ENCODE results near the gene RPL13. TPM values are rescaled to one million over a fixed set of nuclear protein-coding genes. Genes with fewer than 3 reads are reported as not detected.

Gene RPL13
- total and polyA plus RNA-seq, 9 of the 15 experiments (the other 6 are each of a cell fraction or from before 2014, with no cell fraction given) = 227 to 6,042 (median 1,633) TPM

DNA sequence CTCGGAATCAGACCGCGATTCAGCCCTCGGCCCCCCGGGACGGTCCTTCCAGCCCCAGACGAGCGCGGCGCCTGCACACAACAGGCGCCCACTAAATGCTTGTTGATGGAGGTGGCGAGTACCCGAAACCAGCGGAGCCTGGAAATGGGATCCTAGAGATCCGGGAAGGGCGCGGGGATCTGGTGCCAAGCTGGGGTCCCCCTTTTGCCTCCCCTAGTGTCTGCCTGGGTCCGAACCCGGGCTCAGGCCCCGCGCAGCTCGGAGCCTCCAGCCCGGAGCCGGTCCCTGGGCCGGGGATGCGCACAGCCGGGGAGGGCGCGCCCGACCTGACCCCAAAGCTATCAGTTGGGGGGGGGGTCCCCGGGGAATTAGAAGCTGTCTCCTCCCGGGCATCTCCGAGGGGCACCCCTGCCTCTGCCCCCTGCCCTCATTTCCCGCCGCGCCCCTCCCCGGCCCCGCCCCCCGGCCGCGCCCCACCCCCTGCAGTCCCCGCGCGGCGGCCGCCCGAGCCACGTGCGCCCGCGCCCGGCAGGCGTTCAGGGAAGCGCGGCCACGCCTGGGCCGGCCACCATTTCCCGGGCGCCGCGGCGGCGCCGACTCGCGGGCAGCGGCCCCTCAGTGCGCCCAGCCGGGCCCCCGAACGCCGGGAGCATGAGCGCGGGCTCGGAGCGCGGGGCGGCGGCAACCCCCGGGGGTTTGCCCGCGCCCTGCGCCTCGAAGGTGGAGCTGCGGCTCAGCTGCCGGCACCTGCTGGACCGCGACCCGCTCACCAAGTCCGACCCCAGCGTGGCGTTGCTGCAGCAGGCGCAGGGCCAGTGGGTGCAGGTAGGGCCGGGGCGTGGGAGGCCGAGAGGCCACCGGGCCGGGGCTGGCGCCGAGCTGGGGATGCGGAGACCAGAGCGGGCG, 15.0 kb downstream of the RPL13 start, which contains the start of gene CPNE7 (continued):
- TF ChIP-seq, protein P1, sequence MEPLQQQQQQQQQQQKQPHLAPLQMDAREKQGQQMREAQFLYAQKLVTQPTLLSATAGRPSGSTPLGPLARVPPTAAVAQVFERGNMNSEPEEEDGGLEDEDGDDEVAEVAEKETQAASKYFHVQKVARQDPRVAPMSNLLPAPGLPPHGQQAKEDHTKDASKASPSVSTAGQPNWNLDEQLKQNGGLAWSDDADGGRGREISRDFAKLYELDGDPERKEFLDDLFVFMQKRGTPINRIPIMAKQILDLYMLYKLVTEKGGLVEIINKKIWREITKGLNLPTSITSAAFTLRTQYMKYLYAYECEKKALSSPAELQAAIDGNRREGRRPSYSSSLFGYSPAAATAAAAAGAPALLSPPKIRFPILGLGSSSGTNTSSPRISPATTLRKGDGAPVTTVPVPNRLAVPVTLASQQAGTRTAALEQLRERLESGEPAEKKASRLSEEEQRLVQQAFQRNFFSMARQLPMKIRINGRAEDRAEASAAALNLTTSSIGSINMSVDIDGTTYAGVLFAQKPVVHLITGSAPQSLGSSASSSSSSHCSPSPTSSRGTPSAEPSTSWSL (CRISPR knock-in tag; IDR thresholded peaks at IDR 0.05; ENCODE audit: borderline replicate concordance) = no peak
- TF ChIP-seq DACH1 (IDR thresholded peaks at IDR 0.05; ENCODE audit: partially characterized antibody) = no peak
- TF ChIP-seq RBM17 (IDR thresholded peaks at IDR 0.05; ENCODE audit: borderline replicate concordance, low read depth, low read length) = no peak
- peak; percentile 14; the same call in 1 of the 2 replicates for TF ChIP-seq ZBTB7A (IDR thresholded peaks at IDR 0.05; ENCODE audit: borderline replicate concordance, control insufficient read depth, low read depth, low read length)
- TF ChIP-seq, protein P2, sequence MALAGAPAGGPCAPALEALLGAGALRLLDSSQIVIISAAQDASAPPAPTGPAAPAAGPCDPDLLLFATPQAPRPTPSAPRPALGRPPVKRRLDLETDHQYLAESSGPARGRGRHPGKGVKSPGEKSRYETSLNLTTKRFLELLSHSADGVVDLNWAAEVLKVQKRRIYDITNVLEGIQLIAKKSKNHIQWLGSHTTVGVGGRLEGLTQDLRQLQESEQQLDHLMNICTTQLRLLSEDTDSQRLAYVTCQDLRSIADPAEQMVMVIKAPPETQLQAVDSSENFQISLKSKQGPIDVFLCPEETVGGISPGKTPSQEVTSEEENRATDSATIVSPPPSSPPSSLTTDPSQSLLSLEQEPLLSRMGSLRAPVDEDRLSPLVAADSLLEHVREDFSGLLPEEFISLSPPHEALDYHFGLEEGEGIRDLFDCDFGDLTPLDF (CRISPR knock-in tag; IDR thresholded peaks at IDR 0.05) = no peak
- TF ChIP-seq FOXP1 (CRISPR knock-in tag; IDR thresholded peaks at IDR 0.05) = 0 out of 2 replicates have a peak, but pooled peaks have one; percentile 6
- TF ChIP-seq SAFB (IDR thresholded peaks at IDR 0.05; ENCODE audit: borderline replicate concordance, low read depth, low read length) = no peak
- no peak for TF ChIP-seq ZNF23 (CRISPR knock-in tag; IDR thresholded peaks at IDR 0.05)
- TF ChIP-seq ZFP1 (CRISPR knock-in tag; IDR thresholded peaks at IDR 0.05) = no peak
- no peak for TF ChIP-seq JUN (IDR thresholded peaks at IDR 0.05; ENCODE audit: borderline replicate concordance, low read depth, low read length)
- 0 out of 2 replicates have a peak, but pooled peaks have one; percentile 37 for TF ChIP-seq JUN (CRISPR knock-in tag; IDR thresholded peaks at IDR 0.05; ENCODE audit: borderline replicate concordance)
- TF ChIP-seq GTF2A2 (tag; IDR thresholded peaks at IDR 0.05) = no peak
- TF ChIP-seq ZNF134 (CRISPR knock-in tag; conservative IDR thresholded peaks at IDR 0.05) = peak; percentile 93
- no peak for TF ChIP-seq ZNF12 (CRISPR knock-in tag; IDR thresholded peaks at IDR 0.05)
- TF ChIP-seq SMAD2 (IDR thresholded peaks at IDR 0.05; ENCODE audit: low read depth, low read length) = no peak
- no peak for TF ChIP-seq TRIM28 (IDR thresholded peaks at IDR 0.05)
- no peak for TF ChIP-seq TGIF2 (CRISPR knock-in tag; IDR thresholded peaks at IDR 0.05)
- TF ChIP-seq, protein P3, sequence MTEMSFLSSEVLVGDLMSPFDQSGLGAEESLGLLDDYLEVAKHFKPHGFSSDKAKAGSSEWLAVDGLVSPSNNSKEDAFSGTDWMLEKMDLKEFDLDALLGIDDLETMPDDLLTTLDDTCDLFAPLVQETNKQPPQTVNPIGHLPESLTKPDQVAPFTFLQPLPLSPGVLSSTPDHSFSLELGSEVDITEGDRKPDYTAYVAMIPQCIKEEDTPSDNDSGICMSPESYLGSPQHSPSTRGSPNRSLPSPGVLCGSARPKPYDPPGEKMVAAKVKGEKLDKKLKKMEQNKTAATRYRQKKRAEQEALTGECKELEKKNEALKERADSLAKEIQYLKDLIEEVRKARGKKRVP (CRISPR knock-in tag; IDR thresholded peaks at IDR 0.05) = no peak
- TF ChIP-seq, protein P4, sequence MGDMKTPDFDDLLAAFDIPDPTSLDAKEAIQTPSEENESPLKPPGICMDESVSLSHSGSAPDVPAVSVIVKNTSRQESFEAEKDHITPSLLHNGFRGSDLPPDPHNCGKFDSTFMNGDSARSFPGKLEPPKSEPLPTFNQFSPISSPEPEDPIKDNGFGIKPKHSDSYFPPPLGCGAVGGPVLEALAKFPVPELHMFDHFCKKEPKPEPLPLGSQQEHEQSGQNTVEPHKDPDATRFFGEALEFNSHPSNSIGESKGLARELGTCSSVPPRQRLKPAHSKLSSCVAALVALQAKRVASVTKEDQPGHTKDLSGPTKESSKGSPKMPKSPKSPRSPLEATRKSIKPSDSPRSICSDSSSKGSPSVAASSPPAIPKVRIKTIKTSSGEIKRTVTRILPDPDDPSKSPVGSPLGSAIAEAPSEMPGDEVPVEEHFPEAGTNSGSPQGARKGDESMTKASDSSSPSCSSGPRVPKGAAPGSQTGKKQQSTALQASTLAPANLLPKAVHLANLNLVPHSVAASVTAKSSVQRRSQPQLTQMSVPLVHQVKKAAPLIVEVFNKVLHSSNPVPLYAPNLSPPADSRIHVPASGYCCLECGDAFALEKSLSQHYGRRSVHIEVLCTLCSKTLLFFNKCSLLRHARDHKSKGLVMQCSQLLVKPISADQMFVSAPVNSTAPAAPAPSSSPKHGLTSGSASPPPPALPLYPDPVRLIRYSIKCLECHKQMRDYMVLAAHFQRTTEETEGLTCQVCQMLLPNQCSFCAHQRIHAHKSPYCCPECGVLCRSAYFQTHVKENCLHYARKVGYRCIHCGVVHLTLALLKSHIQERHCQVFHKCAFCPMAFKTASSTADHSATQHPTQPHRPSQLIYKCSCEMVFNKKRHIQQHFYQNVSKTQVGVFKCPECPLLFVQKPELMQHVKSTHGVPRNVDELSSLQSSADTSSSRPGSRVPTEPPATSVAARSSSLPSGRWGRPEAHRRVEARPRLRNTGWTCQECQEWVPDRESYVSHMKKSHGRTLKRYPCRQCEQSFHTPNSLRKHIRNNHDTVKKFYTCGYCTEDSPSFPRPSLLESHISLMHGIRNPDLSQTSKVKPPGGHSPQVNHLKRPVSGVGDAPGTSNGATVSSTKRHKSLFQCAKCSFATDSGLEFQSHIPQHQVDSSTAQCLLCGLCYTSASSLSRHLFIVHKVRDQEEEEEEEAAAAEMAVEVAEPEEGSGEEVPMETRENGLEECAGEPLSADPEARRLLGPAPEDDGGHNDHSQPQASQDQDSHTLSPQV (IDR thresholded peaks at IDR 0.05) = peak; percentile 51; the same call in 1 of the 2 replicates
